Thyroid gland (tissue), 4 donors: ENCODE data around the gene SHISA9.

Experiments used
- POLR2A ChIP-seq, 2 donors: fragments of 450-650 bp; IDR thresholded peaks; one replicate each; pipeline ENCODE4 v1.6.1; 2017; ENCODE audit warnings: antibody characterized with exemption in 2 of 2, mild to moderate bottlenecking in 2 of 2, moderate library complexity in 1 of 2
- TF ChIP-seq, protein P1 (sequence below), 6 experiments: fragments of 200-600 bp in 3 of 6; fragments of 450-650 bp in 3 of 6; sonication (generic) in 3 of 6; IDR thresholded peaks; one replicate each; pipeline ENCODE4 v1.5.1; 2016 to 2019; ENCODE audit warnings: antibody characterized with exemption in 6 of 6, mild to moderate bottlenecking in 2 of 6, inconsistent platforms in 1 of 6, moderate library complexity in 1 of 6

- no peak for TF ChIP-seq POLR2A (IDR thresholded peaks at IDR 0.05)
- TF ChIP-seq, protein P1, sequence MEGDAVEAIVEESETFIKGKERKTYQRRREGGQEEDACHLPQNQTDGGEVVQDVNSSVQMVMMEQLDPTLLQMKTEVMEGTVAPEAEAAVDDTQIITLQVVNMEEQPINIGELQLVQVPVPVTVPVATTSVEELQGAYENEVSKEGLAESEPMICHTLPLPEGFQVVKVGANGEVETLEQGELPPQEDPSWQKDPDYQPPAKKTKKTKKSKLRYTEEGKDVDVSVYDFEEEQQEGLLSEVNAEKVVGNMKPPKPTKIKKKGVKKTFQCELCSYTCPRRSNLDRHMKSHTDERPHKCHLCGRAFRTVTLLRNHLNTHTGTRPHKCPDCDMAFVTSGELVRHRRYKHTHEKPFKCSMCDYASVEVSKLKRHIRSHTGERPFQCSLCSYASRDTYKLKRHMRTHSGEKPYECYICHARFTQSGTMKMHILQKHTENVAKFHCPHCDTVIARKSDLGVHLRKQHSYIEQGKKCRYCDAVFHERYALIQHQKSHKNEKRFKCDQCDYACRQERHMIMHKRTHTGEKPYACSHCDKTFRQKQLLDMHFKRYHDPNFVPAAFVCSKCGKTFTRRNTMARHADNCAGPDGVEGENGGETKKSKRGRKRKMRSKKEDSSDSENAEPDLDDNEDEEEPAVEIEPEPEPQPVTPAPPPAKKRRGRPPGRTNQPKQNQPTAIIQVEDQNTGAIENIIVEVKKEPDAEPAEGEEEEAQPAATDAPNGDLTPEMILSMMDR (IDR thresholded peaks at IDR 0.05): no peak
Observed at GRCh38 chr16:13171313-13171712, 269.9 kb downstream of the SHISA9 start.
